Kidney epithelial cell (primary cell): ENCODE data around the gene RPS6KB2. TPM values are rescaled to one million over a fixed set of nuclear protein-coding genes. Genes with fewer than 3 reads are reported as not detected.

ENCODE experiments used
- DNase-seq: peaks from one replicate; pipeline ENCODE4 v3.0.0-alpha.2; 2010; ENCODE audit warnings: low read depth
- H3K27me3 ChIP-seq: 2 replicates; pipeline ENCODE4 v1.6.0; 2011; ENCODE audit warnings: low read length; ENCODE audit not compliant: control insufficient read depth, insufficient read depth
- H3K36me3 ChIP-seq: 2 replicates; pipeline ENCODE4 v1.5.1; 2011; ENCODE audit warnings: low read length; ENCODE audit not compliant: control insufficient read depth, insufficient read depth
- H3K4me3 ChIP-seq: 2 replicates; pipeline ENCODE4 v1.5.1; 2011; ENCODE audit warnings: low read depth, mild to moderate bottlenecking, control low read depth, low read length
- CTCF ChIP-seq: IDR thresholded peaks from 2 replicates; pipeline ENCODE4 v1.5.1; 2011; ENCODE audit warnings: mild to moderate bottlenecking, moderate library complexity, low read length, control low read depth, inconsistent platforms; ENCODE audit not compliant: insufficient read depth, poor library complexity, severe bottlenecking
- total RNA-seq: library from RNA; depleted of rRNA; stranded (reverse); fragments of >200 nt; gene quantifications from 2 replicates; pipeline ENCODE4 v1.2.3, GENCODE V29; 2015

Gene RPS6KB2
- total RNA-seq = 64.6 and 86.5 TPM in 2 replicates

- TF ChIP-seq CTCF = no peak
- no peaks in the 10 kb centered on the region for H3K36me3 ChIP-seq
- H3K27me3 ChIP-seq = no peaks in the 10 kb centered on the region
- DNase-seq = peak; percentile 79
- peak within 1 kb of the TSS; percentile 64 for H3K4me3 ChIP-seq
Measured at GRCh38 chr11:67428052-67429001, at the start of gene RPS6KB2. Gene RPS6KB2 (plus strand): TSS chr11:67428494. CDS start chr11:67428546, 52 bp downstream.

GRCh38 chr11:67378544-67378943 is 49.8 kb upstream of the RPS6KB2 start:
- Histone ChIP-seq H3K4me3 (no peak overlapping the region), H3K36me3 (no peaks in the 10 kb centered on the region), H3K27me3 (no peaks in the 10 kb centered on the region)
- no peak for TF ChIP-seq CTCF
- DNase-seq = no peak

- no peak for TF ChIP-seq CTCF
- no peak for DNase-seq
- no peak overlapping the region for H3K4me3 ChIP-seq
- H3K36me3 ChIP-seq = no peaks in the 10 kb centered on the region
- H3K27me3 ChIP-seq = no peaks in the 10 kb centered on the region
Measured at GRCh38 chr11:67379061-67380058, 48.9 kb upstream of the RPS6KB2 start.

GRCh38 chr11:67381244-67381972 is 46.9 kb upstream of the RPS6KB2 start:
- Histone ChIP-seq H3K4me3 (no peak overlapping the region), H3K36me3 (no peaks in the 10 kb centered on the region), H3K27me3 (no peaks in the 10 kb centered on the region)
- no peak for DNase-seq
- no peak for TF ChIP-seq CTCF

GRCh38 chr11:67382276-67383136 is 45.8 kb upstream of the RPS6KB2 start:
- peak; percentile 98 for TF ChIP-seq CTCF
- H3K36me3 ChIP-seq = no peaks in the 10 kb centered on the region
- DNase-seq = no peak

More at GRCh38 chr11:67382276-67383136, 45.8 kb upstream of the RPS6KB2 start:
- Histone ChIP-seq H3K27me3 (no peaks in the 10 kb centered on the region), H3K4me3 (no peak overlapping the region)
